Erythroblast (primary cell): ENCODE results near the gene STT3B.

Experiments
- GATA1 ChIP-seq: IDR thresholded peaks from 2 replicates; pipeline ENCODE4 v1.6.1; 2011; ENCODE audit warnings: low read depth, mild to moderate bottlenecking, control low read depth, low read length, moderate library complexity
- POLR2A ChIP-seq: IDR thresholded peaks from 2 replicates; pipeline ENCODE4 v1.6.1; 2011; ENCODE audit warnings: mild to moderate bottlenecking, low read length

GRCh38 chr3:31495971-31496665 is 36.6 kb upstream of the STT3B start:
- TF ChIP-seq POLR2A (no peak), GATA1 (no peak)
